Activated effector memory CD4-positive, alpha-beta T cell treated with Interleukin-2 at 50 U/mL for 16 hours (primary cell): ENCODE data around the gene TMTC2.

ENCODE experiments used
- DNase-seq: peaks from one replicate; pipeline ENCODE4 v3.0.0-alpha.2; 2020

Gene TMTC2

DNA sequence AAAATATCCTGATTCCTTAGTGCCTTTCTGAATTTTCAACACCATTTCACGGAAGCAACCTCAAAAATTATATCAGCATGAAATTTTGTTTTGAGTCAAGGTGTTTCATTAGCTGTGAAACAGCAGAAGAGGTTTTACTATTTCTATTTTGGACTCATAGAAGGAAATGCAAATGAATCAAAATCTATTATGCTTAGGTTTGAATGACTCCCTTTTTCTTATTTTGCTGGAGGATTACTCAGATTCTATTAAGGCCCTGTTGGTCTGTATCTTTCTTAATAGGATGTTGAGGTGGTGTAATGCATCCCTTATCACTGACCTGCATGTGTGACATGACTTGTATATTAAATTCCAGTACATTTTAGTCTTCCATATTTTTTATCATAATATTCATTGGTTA, 165.8 kb downstream of the TMTC2 start:
- no peak for DNase-seq

DNA sequence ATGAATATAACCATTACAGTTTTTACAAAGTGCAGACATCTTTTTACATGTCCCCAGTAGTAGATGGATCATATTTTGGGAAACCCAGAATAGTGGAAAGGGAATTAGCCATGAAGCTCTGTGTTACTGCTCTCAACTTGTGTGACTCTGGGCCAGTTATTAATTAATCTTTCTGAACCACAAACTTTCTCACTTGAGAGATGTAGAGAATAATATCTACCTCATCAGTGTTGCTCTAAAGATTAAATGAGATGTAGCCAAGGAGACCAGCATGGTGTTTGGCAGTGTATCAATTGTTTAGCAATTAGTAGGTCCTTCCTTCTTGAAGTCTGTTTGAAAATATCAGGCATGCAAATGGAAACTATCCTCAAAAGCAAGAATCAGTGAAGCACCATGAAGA, 169.2 kb downstream of the TMTC2 start:
- no peak for DNase-seq

DNA sequence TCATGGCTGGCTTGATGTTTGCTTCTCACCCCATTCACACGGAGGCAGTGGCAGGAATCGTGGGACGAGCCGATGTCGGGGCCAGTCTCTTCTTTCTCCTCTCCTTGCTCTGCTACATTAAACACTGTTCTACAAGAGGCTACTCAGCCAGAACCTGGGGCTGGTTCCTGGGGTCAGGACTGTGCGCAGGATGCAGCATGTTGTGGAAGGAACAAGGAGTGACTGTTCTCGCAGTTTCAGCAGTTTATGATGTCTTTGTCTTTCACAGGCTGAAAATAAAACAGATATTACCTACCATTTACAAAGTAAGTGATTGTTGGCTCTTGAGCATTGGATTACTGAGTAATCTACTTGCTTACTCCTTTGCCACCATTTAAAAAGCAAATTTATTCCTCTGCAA, 170.6 kb downstream of the TMTC2 start:
- DNase-seq, result no peak

DNA sequence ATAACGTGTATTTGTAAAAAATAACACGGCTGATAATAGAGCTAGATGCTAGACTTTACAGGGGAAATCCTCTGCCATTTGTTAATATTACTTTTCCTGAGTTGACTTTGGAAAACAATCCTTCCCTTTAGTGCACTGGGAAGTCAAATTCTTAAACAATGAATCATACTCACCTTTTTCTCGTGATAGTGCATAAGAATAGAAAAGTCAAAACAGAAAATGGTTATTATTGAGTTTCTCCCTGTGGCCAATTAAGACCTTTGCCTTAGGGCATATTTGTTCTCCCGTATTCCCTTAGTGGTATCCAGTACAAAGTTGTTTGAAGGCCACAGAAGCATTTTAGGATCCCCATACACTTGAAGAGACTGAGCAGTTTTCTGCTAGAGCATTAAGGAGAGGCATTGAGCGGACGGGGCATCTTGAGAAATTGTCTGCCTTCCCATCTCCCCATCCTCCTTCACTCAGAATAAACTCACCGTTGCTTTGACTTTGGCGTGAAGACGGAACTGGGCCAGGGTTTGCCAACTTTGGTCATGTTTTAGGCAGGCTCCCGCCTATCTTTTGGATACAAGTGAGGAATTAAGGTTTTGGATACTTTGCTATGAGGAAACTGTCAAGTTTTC, 171.3 kb downstream of the TMTC2 start:
- DNase-seq, result no peak

DNA sequence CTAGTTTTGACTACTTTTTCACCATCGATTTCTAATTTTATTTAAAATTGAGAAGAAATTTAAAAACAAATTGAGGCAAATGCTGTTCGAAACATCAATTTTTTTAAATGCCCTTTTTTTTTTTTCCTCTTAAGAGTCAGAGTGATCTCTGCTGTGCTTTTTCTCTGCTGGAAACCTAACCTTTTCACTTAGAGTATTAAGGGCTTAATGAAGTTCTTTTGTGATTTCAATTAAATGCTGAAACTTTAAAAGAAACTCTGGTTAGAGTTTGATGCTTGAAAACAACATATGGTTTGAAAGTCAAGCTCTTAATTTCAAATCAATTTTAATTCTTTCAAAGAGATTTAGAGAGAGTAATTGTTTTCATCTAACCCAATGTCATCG, 171.8 kb downstream of the TMTC2 start:
- no peak for DNase-seq

DNA sequence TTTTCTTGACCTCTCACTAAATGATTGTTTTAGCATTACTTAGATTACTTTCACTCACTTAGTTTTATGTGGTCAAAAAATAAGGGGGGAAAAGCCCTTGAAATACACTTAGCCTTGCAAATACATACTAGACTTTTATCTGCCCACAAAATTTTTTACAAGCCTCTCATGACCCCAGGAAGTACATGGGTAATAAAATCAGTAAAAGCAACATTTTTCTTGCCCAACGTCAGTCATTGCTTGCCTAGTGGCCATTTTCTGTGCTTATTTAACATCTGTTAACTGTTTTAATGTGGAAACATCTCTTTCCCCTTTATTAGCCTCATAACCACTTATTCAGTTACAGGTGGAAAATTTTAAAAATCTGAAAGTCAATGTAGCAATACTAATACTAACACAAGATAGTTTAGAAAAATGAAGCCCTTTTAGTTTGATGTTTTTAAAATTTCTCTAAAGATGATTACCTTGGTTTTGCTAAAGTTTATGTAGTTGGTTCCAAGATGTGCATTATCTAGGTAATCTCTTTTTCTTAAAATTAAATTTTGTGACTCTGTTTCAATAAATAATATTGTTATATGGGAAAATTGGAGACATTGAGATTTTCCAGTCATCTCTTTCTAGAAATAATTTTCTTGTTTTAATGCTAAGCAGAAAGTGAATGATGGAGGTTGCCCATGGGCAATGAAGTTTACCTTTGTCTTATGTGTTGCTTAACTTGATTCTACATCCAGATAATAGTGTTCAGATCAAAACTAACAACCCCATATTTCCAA, 175.5 kb downstream of the TMTC2 start:
- DNase-seq, result no peak

DNA sequence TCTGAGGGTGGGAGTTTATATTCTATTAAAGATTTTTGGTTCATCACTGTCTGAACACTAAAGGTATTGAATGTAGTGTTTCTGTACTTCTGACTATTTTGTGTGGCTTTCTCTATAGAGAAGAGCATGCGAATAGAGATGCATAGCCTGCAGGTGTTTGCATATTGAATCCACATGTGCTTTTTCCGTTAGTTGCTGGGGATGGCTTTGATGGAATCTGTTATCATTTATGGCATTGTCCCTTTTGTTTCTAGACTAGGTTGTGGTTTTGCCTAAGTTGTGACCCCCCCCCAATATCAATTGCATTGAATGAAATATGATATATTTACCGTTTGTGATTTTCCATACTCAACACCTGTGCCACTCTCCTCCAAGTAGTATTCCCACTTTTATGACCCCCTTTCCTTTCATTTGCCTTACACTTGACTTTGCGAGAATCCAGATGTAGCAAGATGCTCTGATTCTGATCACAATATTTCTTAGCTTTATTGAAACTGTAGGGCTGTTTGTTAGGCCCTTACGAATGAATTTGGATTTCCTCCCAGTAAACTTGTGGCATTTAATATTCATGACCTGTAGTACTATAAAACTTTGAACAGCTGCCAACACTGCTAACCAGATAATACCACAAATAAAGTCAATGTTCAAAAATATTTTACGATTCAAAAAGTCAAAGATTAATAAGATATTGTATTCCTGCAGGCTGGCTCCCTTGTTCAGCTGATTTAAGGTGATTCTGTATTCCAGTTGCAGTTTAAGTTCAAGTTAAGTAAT, 176.4 kb downstream of the TMTC2 start:
- no peak for DNase-seq

DNA sequence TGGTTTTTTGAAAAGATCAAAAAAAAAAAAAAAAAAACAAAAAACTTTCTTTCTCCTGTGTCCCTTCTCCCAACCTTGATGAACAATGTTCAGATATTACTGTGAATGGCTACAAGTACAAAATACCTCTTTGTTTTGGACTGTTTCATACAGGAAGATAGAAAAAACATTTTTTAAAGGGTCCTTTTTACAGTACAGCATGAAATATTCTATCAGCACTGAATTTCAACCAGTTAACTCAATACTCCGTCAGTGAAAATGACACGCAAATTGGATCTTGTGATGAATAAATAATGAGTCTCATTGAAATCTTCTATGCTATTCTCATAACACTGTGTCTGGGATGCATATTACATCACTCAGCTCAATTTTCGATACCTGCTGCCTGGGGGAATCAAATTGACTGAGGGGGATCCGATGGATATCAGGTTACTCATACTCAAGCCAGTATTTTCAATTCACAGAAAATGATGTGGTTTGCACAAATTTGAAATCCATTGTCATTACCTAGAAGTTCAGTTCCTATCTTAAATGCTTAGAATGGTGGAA, 179.6 kb downstream of the TMTC2 start:
- DNase-seq, result no peak

DNA sequence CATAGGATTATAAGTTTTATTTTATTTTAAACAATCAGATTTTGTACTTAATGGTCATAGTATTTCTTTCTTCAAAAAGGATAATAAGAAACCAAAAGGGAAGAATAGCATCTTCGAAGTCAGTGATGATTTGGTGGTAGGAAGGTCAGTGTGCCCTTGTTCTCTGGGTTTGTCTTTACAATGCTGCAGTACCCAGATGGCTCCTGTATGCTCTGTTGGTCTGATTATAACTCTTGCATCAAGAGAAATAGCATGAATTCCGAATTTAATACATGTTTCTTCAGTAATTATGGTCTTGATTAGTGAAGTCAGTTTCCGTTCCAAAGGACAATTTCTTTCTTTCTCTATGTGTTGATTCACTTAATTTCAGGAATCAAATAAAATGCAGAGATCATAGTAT, 180.2 kb downstream of the TMTC2 start:
- no peak for DNase-seq

DNA sequence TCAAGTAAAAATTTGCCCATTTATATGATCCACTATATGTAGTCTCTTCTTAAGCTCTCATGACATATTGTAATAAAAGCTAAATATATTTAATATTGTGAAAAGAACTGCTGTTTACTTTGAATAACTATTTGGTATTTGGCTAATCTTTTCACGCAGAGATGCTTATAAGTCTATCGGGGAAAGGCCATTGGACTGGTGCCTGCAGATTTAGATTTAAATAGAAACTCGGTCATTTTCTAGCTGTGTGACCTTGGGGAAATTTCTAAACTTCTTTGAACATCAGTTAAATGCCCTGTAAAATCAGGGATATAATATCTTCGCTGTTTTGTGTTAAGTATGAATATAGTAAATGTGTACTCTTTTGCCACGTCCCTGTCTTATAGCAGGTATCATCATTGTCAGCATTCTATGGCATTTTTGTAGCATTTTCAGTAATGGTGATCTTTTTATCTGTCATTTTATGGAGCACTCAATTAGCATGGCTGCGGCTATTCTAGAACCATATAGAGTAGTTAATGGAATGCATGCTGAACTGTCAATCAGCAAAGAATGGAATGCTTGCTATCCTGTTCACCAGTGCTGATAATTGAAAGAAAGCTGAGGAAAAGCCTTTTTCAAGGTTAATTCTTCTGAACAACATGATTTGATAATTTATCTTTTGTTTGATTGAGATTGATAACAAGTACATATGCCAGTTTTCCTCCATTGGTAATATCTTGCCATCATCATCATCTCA, 181.2 kb downstream of the TMTC2 start:
- DNase-seq, result no peak

DNA sequence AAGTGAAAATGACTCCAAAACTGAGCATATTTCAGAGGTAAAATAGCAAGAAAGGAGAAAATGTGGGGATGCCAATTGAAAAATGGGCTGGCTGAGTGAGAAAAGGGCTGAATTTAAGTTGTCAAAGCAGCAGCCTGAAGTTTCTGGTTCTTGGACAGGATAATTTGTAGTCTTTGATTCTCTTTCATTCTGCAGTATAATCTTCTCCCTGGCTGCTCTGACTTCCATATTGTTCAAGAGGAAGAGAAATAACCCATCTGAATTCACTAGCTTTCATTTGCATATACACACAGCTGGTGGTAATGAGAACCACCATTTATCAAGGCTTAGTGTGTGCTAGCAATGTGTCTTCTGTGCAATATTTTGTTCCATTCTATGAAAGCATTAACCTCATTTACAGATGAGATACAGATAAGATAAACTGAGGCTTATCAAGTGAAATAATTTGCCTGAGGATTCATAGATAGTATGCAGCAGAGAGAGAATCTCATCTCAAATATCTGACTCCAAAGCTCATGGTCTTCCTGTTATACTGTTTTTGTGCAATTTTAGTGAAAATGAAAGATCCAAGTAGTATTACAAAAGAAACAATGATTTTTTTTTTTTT, 184.2 kb downstream of the TMTC2 start:
- DNase-seq, result no peak

DNA sequence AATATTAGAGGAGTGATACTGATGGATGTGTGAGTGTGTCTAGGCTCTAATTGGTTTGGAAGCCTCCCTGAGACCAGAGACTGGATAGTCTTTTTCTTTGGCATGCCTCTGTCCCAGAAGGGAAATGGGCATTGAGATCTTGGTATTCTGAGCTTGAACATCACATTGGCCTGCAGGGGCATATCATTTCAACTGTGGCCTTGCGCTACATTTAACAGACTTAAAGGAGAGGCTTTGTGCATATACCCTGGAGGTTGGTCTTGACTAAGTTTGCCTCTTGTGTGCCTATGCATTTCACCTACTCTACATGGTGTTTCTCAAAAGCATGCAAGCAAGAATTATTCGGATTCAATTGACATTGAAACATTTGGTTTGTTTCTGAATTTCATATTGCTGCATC, 185.4 kb downstream of the TMTC2 start:
- DNase-seq, result no peak

DNA sequence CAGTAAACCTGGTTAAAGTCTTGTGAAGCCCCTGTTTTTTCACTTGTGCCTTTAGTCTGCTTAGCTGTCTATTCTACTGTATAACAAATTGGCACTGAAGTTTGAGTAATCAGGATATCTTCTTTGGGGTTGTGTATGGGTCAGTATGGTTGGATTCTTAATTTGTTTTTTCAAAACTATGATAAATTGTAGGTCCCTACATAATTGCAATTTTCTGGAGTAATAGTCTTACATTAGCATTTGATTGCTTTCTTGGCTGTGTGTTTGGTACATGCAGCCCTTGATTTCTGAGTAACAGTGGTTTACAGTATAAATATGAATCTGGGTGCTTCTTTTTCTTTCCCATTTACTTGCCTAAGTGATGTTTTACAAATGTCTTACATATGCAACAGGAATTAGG, 186.6 kb downstream of the TMTC2 start:
- DNase-seq, result no peak

DNA sequence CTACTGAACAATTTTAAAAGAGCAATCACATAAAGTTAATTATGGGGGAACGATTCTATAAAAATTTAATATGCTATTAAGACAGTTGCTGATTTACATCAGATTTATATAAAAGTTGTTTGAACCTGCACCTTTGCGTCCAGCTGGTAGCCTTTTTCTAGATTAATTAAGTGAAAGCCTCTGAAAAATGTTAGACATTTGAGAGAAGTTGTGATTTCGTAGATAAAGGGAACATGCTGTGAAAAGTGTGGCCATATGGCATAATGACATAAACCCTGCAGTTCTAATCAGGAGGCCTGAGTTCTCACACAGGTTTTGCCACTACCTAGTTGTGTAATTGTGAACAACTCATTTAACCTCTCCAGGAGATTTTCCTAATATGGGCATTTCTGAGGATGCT, 187.2 kb downstream of the TMTC2 start:
- no peak for DNase-seq

DNA sequence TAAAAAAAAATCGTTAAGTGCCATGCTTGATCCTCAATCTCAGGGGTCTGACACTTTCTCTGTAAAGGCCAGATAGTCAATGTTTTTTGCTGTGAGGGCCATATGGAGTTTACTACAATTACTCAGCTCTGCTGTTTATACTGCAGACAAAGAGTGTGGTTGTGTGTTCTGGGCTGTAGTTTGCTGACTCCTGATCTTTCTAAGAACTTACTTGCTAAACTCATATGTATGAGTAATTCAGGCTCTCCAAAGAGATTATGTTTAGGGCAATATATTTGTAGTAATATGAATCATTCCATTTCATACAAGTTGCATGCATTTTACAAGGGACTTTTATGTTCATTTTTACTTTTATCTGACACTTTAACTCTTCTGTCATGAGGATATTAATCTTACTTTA, 188.2 kb downstream of the TMTC2 start:
- DNase-seq, result no peak

DNA sequence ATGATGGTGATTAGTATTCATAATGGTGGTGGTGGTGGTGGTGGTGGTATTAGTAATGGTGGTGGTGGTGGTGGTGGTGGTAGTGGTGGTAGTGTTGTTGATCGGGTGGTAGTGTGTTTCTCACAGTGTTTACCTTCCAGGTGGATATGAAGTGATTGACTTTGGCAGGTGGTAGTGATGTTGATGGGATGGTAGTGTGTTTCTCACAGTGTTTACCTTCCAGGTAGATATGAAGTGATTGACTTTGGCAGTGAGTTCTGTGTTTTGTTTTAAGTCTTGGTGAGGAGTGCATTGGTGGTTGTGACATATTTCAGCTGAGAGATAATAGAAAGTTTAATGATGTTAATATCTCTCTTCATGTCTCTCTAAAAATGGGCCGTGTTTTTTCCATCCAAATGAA, 189.4 kb downstream of the TMTC2 start:
- no peak for DNase-seq

DNA sequence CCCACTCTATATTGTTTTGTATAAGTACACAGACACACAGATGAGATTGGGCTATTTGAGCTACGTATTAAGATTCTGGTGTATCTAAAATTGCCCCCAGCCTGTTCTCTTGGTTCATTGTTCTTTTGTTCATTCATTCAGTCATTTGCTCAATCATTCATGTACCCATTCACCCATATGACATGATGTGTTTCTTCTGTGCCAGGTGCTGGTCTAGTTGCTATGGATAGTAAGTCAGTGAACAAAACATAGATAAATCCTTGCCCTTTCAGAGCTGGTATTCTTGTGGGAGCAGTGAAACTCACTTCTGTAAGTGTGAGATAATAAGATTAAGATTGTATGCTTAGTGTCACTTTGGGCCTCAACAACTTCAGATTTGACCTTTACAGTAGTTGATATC, 191.3 kb downstream of the TMTC2 start:
- no peak for DNase-seq

DNA sequence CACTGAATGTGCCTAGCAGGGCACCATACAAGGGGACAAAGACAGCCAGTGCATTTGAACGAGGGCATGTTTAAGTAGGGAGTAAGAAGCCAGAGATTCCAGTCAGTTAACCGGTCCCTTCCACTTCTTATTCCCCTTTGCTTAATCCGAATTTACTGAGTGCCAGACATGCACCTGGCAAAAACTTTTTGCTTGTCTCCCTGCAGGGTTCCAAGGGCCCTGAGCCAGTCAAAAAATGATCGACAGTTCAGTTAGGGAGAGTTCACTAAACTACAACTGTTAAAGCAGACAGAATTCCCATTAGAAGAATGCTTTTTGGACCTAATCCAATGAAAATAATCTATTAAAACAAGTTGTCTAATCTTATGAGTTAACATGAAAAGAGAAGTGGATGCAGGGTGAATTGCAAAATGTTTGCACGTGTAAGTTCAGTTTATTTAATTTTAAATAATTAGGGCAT, 193.8 kb downstream of the TMTC2 start:
- no peak for DNase-seq

DNA sequence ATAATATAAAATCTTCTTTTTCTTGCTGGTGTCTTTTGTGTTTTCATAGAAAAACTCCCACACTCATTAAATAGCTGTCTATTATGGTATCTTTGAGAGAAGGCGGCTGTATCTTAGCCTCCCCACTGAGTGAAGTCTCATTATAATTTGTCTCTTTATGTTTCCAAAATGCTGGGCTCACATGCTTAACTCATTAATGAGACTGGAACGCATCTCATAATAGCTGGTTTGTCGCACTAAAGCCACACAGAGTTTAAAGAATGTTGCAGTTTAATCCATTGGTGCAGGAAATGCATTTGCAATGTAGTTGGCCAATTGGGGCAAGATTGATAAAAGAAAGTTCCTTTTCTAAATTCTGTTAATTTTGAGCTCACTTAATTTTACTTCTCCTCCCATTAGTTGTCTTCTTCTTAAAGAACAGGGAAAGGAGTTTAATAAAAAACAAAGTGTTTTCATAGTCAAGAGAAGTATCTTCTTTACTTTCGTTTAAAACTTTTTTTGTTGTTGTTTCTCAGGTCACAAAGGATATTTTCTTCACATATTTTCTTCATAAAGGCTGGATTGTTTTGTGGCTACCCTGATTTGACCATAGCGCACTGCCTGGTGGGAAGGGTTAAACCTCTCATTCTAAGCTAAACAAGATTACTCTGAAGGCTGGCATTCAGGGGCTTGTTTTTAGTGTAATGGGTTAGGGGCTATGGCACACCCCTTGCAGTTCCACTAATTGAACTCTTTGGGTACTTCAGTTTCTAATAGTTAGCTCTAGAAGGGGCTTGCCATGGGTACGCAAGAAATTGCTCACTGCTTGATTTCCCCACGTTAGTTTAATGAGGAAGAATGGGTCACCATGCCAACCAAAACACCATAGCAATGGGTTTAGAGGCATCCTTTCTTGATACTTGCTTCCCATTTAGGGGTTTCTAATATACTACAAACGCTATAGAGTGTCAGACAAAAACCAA, 197.0 kb downstream of the TMTC2 start:
- DNase-seq, result no peak

DNA sequence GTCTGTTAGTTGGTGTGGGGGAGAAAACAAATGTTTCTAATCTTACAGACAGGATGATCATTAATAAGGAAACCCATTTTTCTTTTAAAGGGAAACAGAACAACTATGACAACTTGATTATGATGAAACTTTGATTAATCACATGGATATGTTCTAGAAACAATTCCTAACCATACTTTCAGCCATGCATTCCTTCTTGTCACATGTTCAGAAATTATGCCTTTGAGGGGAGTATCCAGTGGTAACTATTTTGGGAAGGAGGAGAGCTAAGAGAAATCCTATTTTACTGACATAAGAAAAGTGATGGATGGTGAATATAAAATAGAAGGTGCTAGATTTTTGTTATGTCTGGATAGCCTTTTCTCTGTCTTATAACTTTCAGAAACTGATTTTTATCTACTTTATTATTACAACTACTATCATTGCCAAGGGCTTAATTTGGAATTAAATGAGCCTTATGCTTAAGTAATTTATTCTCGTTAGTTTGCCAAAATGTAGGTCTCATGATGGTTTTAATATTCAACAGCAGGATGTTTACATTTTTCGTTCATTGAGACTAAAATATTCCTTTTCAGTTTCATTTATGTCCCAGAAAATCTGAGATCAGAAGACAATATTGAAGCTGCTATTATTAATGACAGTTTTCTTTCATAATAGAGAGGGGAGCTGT, 200.1 kb downstream of the TMTC2 start:
- DNase-seq, result no peak

DNA sequence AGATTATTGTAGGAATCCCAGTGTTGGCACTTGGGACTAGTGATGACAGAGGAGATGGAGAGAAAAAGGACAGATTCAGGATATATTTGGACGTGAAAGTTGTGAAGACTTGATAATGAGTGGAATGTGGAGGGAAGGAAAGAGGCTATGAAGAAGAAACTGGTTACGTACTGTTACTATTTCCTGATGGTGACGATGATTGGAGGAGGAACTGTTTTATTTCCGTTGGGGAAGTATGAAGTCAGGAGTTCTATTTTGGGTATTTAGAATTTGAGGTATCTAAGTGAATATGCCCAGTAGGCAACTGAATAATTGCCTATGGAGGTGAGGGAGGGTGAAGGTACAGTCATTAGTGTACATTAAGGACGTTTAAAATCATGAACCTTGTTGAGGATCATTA, 207.2 kb downstream of the TMTC2 start:
- DNase-seq, result no peak
